Nephron progenitor cell (in vitro differentiated cells): Measurements from ENCODE around the gene BSX.
A peak's percentile ranks its signal among the peaks of the same experiment; 100 is the strongest.

ENCODE experiments used
- DNase-seq: peaks from one replicate; pipeline ENCODE4 v3.0.0; 2021
- H3K27ac Mint-ChIP-seq: 2 replicates; pipeline ENCODE4 v1.8.0; 2021; ENCODE audit warnings: mild to moderate bottlenecking, moderate library complexity, mixed read lengths
- H3K27me3 Mint-ChIP-seq: 2 replicates; pipeline ENCODE4 v1.8.0; 2021; ENCODE audit warnings: mild to moderate bottlenecking, low read depth, mixed read lengths; ENCODE audit not compliant: poor library complexity
- H3K36me3 Mint-ChIP-seq: 2 replicates; pipeline ENCODE4 v1.8.0; 2021; ENCODE audit warnings: low read depth, mixed read lengths
- H3K4me1 Mint-ChIP-seq: 2 replicates; pipeline ENCODE4 v1.8.0; 2021; ENCODE audit warnings: mixed read lengths
- H3K4me3 Mint-ChIP-seq: 2 replicates; pipeline ENCODE4 v1.8.0; 2021; ENCODE audit warnings: mild to moderate bottlenecking, moderate library complexity, mixed read lengths
- H3K9me3 Mint-ChIP-seq: 2 replicates; pipeline ENCODE4 v1.8.0; 2021; ENCODE audit warnings: mild to moderate bottlenecking, moderate library complexity, mixed read lengths
- TF ChIP-seq, protein P1 (sequence below): fragments of 200-600 bp; sonication (generic); IDR thresholded peaks from 2 replicates; pipeline ENCODE4 v1.5.0; 2021; ENCODE audit warnings: antibody characterized with exemption

The BSX gene

GRCh38 chr11:122981388-122982264, at the start of gene BSX:
BSX (minus strand) TSS chr11:122981834; CDS start chr11:122981671, 163 bp downstream.
- no peak within 1 kb of the TSS for H3K27ac Mint-ChIP-seq
- TF ChIP-seq, protein P1, sequence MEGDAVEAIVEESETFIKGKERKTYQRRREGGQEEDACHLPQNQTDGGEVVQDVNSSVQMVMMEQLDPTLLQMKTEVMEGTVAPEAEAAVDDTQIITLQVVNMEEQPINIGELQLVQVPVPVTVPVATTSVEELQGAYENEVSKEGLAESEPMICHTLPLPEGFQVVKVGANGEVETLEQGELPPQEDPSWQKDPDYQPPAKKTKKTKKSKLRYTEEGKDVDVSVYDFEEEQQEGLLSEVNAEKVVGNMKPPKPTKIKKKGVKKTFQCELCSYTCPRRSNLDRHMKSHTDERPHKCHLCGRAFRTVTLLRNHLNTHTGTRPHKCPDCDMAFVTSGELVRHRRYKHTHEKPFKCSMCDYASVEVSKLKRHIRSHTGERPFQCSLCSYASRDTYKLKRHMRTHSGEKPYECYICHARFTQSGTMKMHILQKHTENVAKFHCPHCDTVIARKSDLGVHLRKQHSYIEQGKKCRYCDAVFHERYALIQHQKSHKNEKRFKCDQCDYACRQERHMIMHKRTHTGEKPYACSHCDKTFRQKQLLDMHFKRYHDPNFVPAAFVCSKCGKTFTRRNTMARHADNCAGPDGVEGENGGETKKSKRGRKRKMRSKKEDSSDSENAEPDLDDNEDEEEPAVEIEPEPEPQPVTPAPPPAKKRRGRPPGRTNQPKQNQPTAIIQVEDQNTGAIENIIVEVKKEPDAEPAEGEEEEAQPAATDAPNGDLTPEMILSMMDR: no peak
- DNase-seq: peak; percentile 95
- peaks cover 6% of the 10 kb centered on the region for H3K9me3 Mint-ChIP-seq
- no peak within 1 kb of the TSS for H3K4me3 Mint-ChIP-seq
- peaks cover 22% of the 10 kb centered on the region for H3K4me1 Mint-ChIP-seq
- no peaks in the 10 kb centered on the region for H3K36me3 Mint-ChIP-seq
- H3K27me3 Mint-ChIP-seq: peaks cover 100% of the 10 kb centered on the region

DNA sequence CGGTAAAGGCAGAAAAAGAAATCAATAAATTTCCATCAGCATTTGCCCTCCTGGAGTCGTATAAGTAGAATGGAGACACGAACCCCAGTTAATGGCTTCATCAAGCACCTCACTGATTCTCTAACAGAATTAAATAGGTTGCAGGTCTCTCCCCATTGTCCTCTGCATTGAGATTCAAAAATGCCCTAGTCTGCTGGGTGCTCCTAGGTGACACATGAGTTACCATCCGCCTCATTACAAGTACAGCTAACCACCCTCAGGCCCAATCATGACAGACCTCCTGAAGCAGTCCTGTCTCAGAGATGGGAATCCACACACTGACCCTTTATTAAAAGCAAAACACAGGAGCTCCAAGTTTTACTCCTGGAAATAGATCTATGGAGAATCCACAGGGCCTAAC, 48.9 kb upstream of the BSX start:
- DNase-seq: no peak
- H3K27me3 Mint-ChIP-seq: peaks cover 11% of the 10 kb centered on the region
- TF ChIP-seq, protein P1: no peak
- H3K27ac Mint-ChIP-seq: no peak overlapping the region
- H3K4me3 Mint-ChIP-seq: no peak overlapping the region
- no peaks in the 10 kb centered on the region for H3K9me3 Mint-ChIP-seq
- no peaks in the 10 kb centered on the region for H3K36me3 Mint-ChIP-seq
- no peaks in the 10 kb centered on the region for H3K4me1 Mint-ChIP-seq

DNA sequence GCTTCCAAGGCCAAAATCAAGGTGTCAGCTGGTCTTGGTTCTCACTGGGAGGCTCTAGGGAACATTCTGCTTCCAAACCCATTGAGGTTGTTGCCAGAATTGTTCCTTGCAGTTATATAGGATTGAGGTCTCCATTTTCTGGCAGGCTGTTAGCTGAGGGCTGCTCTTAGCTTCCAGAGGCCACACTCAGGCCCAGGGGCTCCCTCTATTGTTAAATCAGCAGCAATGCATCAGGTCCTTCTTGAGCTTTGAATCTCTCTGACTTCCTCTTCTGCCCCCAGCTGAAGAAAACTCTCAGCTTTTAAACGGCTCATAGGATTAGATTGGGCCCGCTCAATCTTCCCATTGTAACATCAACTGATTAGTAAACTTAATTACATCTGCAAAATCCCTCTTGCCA, 39.3 kb upstream of the BSX start:
- Mint-ChIP-seq H3K4me1 (peaks cover 13% of the 10 kb centered on the region), H3K27me3 (peaks cover 50% of the 10 kb centered on the region), H3K9me3 (no peaks in the 10 kb centered on the region), H3K27ac (no peak overlapping the region), H3K36me3 (no peaks in the 10 kb centered on the region), H3K4me3 (no peak overlapping the region)
- DNase-seq: peak; percentile 33
- TF ChIP-seq, protein P1: peak; percentile 56

- TF ChIP-seq, protein P1: no peak
- Mint-ChIP-seq H3K4me3 (no peak overlapping the region), H3K27ac (no peak overlapping the region), H3K9me3 (no peaks in the 10 kb centered on the region), H3K27me3 (peaks cover 56% of the 10 kb centered on the region), H3K36me3 (no peaks in the 10 kb centered on the region), H3K4me1 (peaks cover 15% of the 10 kb centered on the region)
- no peak for DNase-seq
Observed at GRCh38 chr11:123018702-123019101, 37.1 kb upstream of the BSX start.

DNA sequence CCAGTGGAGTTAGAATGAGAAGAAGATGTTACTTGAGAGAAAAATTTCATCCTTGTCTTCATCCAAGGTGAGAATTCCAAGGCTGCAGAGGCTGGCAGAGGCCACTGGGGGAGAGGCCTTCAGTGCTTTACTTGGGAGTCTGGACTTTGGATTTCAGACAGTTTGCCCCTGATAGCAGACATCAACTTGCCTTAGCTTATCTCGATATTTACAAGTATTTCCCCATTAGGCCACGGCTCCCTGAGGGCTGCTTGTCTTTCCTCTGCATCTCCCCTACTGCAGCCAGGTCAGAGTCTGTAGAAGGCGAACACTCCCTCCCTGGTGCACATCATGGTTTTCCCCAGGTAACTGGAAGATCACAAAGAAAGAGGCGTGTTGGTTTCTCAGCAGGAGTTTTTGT, 29.9 kb upstream of the BSX start:
- H3K4me3 Mint-ChIP-seq: no peak overlapping the region
- H3K4me1 Mint-ChIP-seq: peaks cover 7% of the 10 kb centered on the region
- H3K36me3 Mint-ChIP-seq: no peaks in the 10 kb centered on the region

More for the DNA sequence above, 29.9 kb upstream of the BSX start:
- Mint-ChIP-seq H3K27me3 (peaks cover 38% of the 10 kb centered on the region), H3K9me3 (no peaks in the 10 kb centered on the region), H3K27ac (no peak overlapping the region)
- TF ChIP-seq, protein P1: no peak
- no peak for DNase-seq
